K562 (cell line): ENCODE measurements around the gene MMP15. TPM values are rescaled to one million over a fixed set of nuclear protein-coding genes. Genes with fewer than 3 reads are reported as not detected.

Source experiments
- ESRRA ChIP-seq: fragments of 450-650 bp; IDR thresholded peaks from 2 replicates; pipeline ENCODE4 v1.6.1; 2014; ENCODE audit warnings: low read depth, mild to moderate bottlenecking, moderate library complexity, borderline replicate concordance
- ETV1 ChIP-seq: fragments of 450-650 bp; conservative IDR thresholded peaks from 2 replicates; pipeline ENCODE4 v1.6.1; 2016; ENCODE audit warnings: missing genetic modification characterization, control low read depth, low read depth, missing compliant biosample characterization
- ETV5 ChIP-seq: sonication (generic); formaldehyde crosslinking; IDR thresholded peaks from 2 replicates; pipeline ENCODE4 v1.4.0; 2020; ENCODE audit warnings: low read depth, mild to moderate bottlenecking, missing genetic modification reagents
- HDAC6 ChIP-seq: IDR thresholded peaks from 2 replicates; pipeline ENCODE4 v1.6.1; 2012; ENCODE audit warnings: low read depth, mild to moderate bottlenecking, control low read depth, inconsistent platforms, low read length, moderate library complexity
- HOXB6 ChIP-seq: fragments of 250-450 bp; sonication (Bioruptor Pico); IDR thresholded peaks from 2 replicates; pipeline ENCODE4 v1.5.1; 2022; ENCODE audit warnings: mild to moderate bottlenecking, borderline replicate concordance
- HSF4 ChIP-seq: fragments of 250-450 bp; sonication (Bioruptor Pico); IDR thresholded peaks from 2 replicates; pipeline ENCODE4 v2.1.2; 2022; ENCODE audit warnings: mild to moderate bottlenecking, moderate library complexity, borderline replicate concordance
- NFE2 ChIP-seq: IDR thresholded peaks from 2 replicates; pipeline ENCODE4 v1.6.1; 2014; ENCODE audit warnings: antibody characterized with exemption, low read depth
- NR3C1 ChIP-seq: sonication (generic); formaldehyde crosslinking; IDR thresholded peaks from 2 replicates; pipeline ENCODE4 v1.8.1; 2022; ENCODE audit warnings: missing genetic modification reagents
- NUFIP1 ChIP-seq: fragments of 450-650 bp; IDR thresholded peaks from 2 replicates; pipeline ENCODE4 v1.6.1; 2018; ENCODE audit not compliant: partially characterized antibody
- POLR2B ChIP-seq: fragments of 450-650 bp; IDR thresholded peaks from 2 replicates; pipeline ENCODE4 v1.6.1; 2018; ENCODE audit warnings: low read depth; ENCODE audit not compliant: partially characterized antibody
- POLR2G ChIP-seq: fragments of 200-400 bp; formaldehyde crosslinking; IDR thresholded peaks from 2 replicates; pipeline ENCODE4 v1.6.1; 2017; ENCODE audit warnings: low read depth, mild to moderate bottlenecking, antibody characterized with exemption, low read length, moderate library complexity
- PYGO2 ChIP-seq: fragments of 450-650 bp; IDR thresholded peaks from 2 replicates; pipeline ENCODE4 v1.6.1; 2016; ENCODE audit warnings: mild to moderate bottlenecking, missing genetic modification characterization, moderate library complexity, missing compliant biosample characterization
- RB1 ChIP-seq: fragments of 450-650 bp; IDR thresholded peaks from 2 replicates; pipeline ENCODE4 v1.6.1; 2017; ENCODE audit warnings: low read depth, mild to moderate bottlenecking
- RBBP5 ChIP-seq: fragments of 200-600 bp; sonication (generic); IDR thresholded peaks from 2 replicates; pipeline ENCODE4 v1.6.1; 2012; ENCODE audit warnings: borderline replicate concordance, mild to moderate bottlenecking, low read length, control low read depth, inconsistent platforms; ENCODE audit not compliant: insufficient read depth, poor library complexity, severe bottlenecking
- RFX7 ChIP-seq: fragments of 250-450 bp; sonication (Bioruptor Pico); IDR thresholded peaks from 2 replicates; pipeline ENCODE4 v1.5.1; 2021; ENCODE audit warnings: mild to moderate bottlenecking
- SETDB1 ChIP-seq: IDR thresholded peaks from one replicate; pipeline ENCODE4 v1.6.1; 2012; ENCODE audit warnings: low read length, control low read depth, inconsistent platforms
- SMAD2 ChIP-seq: fragments of 150-350 bp; IDR thresholded peaks from 2 replicates; pipeline ENCODE4 v1.6.1; 2014; ENCODE audit warnings: low read depth, mild to moderate bottlenecking, low read length
- SMC3 ChIP-seq: conservative IDR thresholded peaks from 2 replicates; pipeline ENCODE4 v1.6.1; 2011; ENCODE audit warnings: low read depth, low read length, improper control_type of control experiment; ENCODE audit not compliant: insufficient read depth
- TEAD2 ChIP-seq: fragments of 450-650 bp; IDR thresholded peaks from 2 replicates; pipeline ENCODE4 v1.6.1; 2016; ENCODE audit warnings: missing genetic modification characterization, control low read depth, missing compliant biosample characterization
- XRCC5 ChIP-seq: fragments of 200-400 bp; formaldehyde crosslinking; IDR thresholded peaks from 2 replicates; pipeline ENCODE4 v1.6.1; 2017; ENCODE audit warnings: low read depth, mild to moderate bottlenecking, low read length
- ZC3H11A ChIP-seq: IDR thresholded peaks from 2 replicates; pipeline ENCODE4 v1.6.1; 2012; ENCODE audit warnings: low read depth, low read length, improper control_type of control experiment
- ZNF124 ChIP-seq: sonication (generic); formaldehyde crosslinking; IDR thresholded peaks from 2 replicates; pipeline ENCODE4 v1.8.1; 2022; ENCODE audit warnings: missing genetic modification reagents
- ZNF41 ChIP-seq: fragments of 250-450 bp; sonication (Bioruptor Pico); conservative IDR thresholded peaks from 2 replicates; pipeline ENCODE4 v1.4.0; 2020; ENCODE audit warnings: mild to moderate bottlenecking
- ZNF436 ChIP-seq: fragments of 250-450, 450-650 bp; sonication (Bioruptor Pico); formaldehyde crosslinking; IDR thresholded peaks from 2 replicates; pipeline ENCODE4 v1.7.0; 2020; ENCODE audit warnings: mild to moderate bottlenecking
- ZNF696 ChIP-seq: fragments of 250-450 bp; sonication (Bioruptor Pico); conservative IDR thresholded peaks from 2 replicates; pipeline ENCODE4 v1.4.0; 2020; ENCODE audit warnings: mild to moderate bottlenecking, moderate library complexity
- polyA plus RNA-seq, 8 experiments: library from polyadenylated mRNA; depleted of rRNA in 4 of 8; stranded (reverse) in 5 of 8; unstranded in 3 of 8; fragments of >200 nt; fragmentation: Nextera tagmentation in 2 of 8; fragmentation: Illumina TruSeq in 1 of 8; extraction: Ambion mirVana in 2 of 8; extraction: Trizol in 1 of 8; gene quantifications; 2 replicates each; pipeline versions ENCODE4 v1.2.1 to v1.2.3, GENCODE V29; 2011 to 2014; ENCODE audit warnings: inconsistent platforms in 1 of 8, missing spikeins in 1 of 8
- total RNA-seq, 7 experiments: library from RNA; depleted of rRNA in 6 of 7; stranded (reverse); fragments of >200 nt in 6 of 7; fragmentation: Illumina TruSeq in 2 of 7; extraction: Trizol in 2 of 7; gene quantifications; 2 replicates each; pipeline versions ENCODE4 v1.2.1 to v1.2.3, GENCODE V29; 2011 to 2021; ENCODE audit warnings: low replicate concordance in 1 of 7
- TF ChIP-seq, protein P1 (sequence below): sonication (generic); formaldehyde crosslinking; IDR thresholded peaks from 2 replicates; pipeline ENCODE4 v1.8.0; 2022; ENCODE audit warnings: mild to moderate bottlenecking, missing genetic modification reagents
- TF ChIP-seq, protein P2 (sequence below): fragments of 450-650 bp; IDR thresholded peaks from 2 replicates; pipeline ENCODE4 v1.6.1; 2016; ENCODE audit warnings: antibody characterized with exemption
- TF ChIP-seq, protein P3 (sequence below): fragments of 450-650 bp; IDR thresholded peaks from 2 replicates; pipeline ENCODE4 v1.7.1; 2018; ENCODE audit warnings: mild to moderate bottlenecking, low read depth; ENCODE audit not compliant: partially characterized antibody

MMP15 gene
- total and polyA plus RNA-seq, 9 of the 15 experiments (the other 6 are each of a cell fraction or from before 2014, with no cell fraction given), result 0.01 to 20.4 (median 5.5) TPM

DNA sequence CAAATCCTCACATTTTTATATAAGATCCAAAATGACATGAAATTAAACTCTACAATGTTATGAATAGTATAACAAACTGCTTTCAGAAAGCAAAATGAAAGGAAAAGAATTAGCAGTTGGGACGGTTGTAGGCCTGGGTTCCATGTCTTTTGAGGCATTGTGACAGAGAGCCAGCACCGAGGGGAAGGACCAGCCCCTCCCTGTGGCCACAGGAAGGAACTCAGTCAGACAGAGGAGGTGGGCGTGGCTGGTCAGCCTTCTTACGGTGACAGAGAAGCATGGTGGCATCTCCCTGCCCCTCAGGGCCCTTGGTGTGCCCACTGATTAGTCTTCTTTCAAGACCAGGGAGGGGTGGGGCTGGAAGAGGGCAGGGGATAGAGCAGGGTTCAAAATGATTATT, 30.8 kb upstream of the MMP15 start (continued):
- TF ChIP-seq POLR2G (no peak), RB1 (peak; percentile 56; the same call in 1 of the 2 replicates), SETDB1 (no peak), ETV5 (CRISPR knock-in tag) (peak; percentile 51; the same call in 1 of the 2 replicates), HOXB6 (no peak), ZNF41 (CRISPR knock-in tag) (no peak), ZNF124 (CRISPR knock-in tag) (no peak), XRCC5 (peak; percentile 69; the same call in 1 of the 2 replicates), ESRRA (no peak), RFX7 (CRISPR knock-in tag) (no peak), SMC3 (peak; percentile 82), RBBP5 (no peak), NUFIP1 (no peak), NR3C1 (CRISPR knock-in tag) (no peak), PYGO2 (no peak), NFE2 (no peak), ZC3H11A (no peak), HSF4 (CRISPR knock-in tag) (no peak), POLR2B (no peak), ETV1 (tag) (peak; percentile 84), HDAC6 (no peak), ZNF436 (no peak), ZNF696 (CRISPR knock-in tag) (no peak), TEAD2 (tag) (no peak), SMAD2 (no peak)
- TF ChIP-seq, protein P1, sequence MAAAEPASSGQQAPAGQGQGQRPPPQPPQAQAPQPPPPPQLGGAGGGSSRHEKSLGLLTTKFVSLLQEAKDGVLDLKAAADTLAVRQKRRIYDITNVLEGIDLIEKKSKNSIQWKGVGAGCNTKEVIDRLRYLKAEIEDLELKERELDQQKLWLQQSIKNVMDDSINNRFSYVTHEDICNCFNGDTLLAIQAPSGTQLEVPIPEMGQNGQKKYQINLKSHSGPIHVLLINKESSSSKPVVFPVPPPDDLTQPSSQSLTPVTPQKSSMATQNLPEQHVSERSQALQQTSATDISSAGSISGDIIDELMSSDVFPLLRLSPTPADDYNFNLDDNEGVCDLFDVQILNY (CRISPR knock-in tag), result no peak
- TF ChIP-seq, protein P2, sequence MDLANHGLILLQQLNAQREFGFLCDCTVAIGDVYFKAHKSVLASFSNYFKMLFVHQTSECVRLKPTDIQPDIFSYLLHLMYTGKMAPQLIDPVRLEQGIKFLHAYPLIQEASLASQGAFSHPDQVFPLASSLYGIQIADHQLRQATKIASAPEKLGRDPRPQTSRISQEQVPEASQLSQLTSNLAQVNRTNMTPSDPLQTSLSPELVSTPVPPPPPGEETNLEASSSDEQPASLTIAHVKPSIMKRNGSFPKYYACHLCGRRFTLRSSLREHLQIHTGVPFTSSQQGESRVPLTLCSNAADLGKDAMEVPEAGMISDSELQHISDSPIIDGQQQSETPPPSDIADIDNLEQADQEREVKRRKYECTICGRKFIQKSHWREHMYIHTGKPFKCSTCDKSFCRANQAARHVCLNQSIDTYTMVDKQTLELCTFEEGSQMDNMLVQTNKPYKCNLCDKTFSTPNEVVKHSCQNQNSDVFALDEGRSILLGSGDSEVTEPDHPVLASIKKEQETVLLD, result no peak
- TF ChIP-seq, protein P3, sequence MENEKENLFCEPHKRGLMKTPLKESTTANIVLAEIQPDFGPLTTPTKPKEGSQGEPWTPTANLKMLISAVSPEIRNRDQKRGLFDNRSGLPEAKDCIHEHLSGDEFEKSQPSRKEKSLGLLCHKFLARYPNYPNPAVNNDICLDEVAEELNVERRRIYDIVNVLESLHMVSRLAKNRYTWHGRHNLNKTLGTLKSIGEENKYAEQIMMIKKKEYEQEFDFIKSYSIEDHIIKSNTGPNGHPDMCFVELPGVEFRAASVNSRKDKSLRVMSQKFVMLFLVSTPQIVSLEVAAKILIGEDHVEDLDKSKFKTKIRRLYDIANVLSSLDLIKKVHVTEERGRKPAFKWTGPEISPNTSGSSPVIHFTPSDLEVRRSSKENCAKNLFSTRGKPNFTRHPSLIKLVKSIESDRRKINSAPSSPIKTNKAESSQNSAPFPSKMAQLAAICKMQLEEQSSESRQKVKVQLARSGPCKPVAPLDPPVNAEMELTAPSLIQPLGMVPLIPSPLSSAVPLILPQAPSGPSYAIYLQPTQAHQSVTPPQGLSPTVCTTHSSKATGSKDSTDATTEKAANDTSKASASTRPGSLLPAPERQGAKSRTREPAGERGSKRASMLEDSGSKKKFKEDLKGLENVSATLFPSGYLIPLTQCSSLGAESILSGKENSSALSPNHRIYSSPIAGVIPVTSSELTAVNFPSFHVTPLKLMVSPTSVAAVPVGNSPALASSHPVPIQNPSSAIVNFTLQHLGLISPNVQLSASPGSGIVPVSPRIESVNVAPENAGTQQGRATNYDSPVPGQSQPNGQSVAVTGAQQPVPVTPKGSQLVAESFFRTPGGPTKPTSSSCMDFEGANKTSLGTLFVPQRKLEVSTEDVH, result peak; percentile 31
